Measurements from ENCODE around the gene SPDYE6.

- TF ChIP-seq CTCF (conservative IDR thresholded peaks at IDR 0.05; ENCODE audit: low read depth, low read length) (no peak), EZH2 (IDR thresholded peaks at IDR 0.05; ENCODE audit: borderline replicate concordance, low read depth, low read length, poor library complexity, severe bottlenecking) (no peak)
Measured at GRCh38 chr7:102395592-102395872, 39.3 kb upstream of the SPDYE6 start.

All from A673 (cell line).